Measurements from ENCODE around the gene ELOVL5.

ELOVL5 gene

GRCh38 chr6:53259860-53260580, 88.7 kb downstream of the ELOVL5 start:
- TF ChIP-seq MAX (IDR thresholded peaks at IDR 0.05; ENCODE audit: low read depth, low read length): no peak
- no peak for TF ChIP-seq CTCF (IDR thresholded peaks at IDR 0.05; ENCODE audit: low read depth, low read length)
- TF ChIP-seq MYC (IDR thresholded peaks at IDR 0.05; ENCODE audit: low read depth, low read length): no peak
- TF ChIP-seq POLR2A (IDR thresholded peaks at IDR 0.05; ENCODE audit: extremely low read depth, insufficient read length): no peak
- DNase-seq (ENCODE audit: low read depth): no peak
- no peak overlapping the region for H3K4me3 ChIP-seq (ENCODE audit: low read depth, low read length)

- TF ChIP-seq MAX (IDR thresholded peaks at IDR 0.05; ENCODE audit: low read depth, low read length) (no peak), POLR2A (IDR thresholded peaks at IDR 0.05; ENCODE audit: extremely low read depth, insufficient read length) (no peak), CTCF (IDR thresholded peaks at IDR 0.05; ENCODE audit: low read depth, low read length) (no peak), MYC (IDR thresholded peaks at IDR 0.05; ENCODE audit: low read depth, low read length) (no peak)
- DNase-seq (ENCODE audit: low read depth): peak; percentile 51
- H3K4me3 ChIP-seq (ENCODE audit: low read depth, low read length): no peak overlapping the region
Observed at GRCh38 chr6:53258774-53259155, 90.0 kb downstream of the ELOVL5 start.

- no peak for DNase-seq (ENCODE audit: low read depth)
- H3K4me3 ChIP-seq (ENCODE audit: low read depth, low read length): no peak overlapping the region
- no peak for TF ChIP-seq MYC (IDR thresholded peaks at IDR 0.05; ENCODE audit: low read depth, low read length)
- no peak for TF ChIP-seq POLR2A (IDR thresholded peaks at IDR 0.05; ENCODE audit: extremely low read depth, insufficient read length)
- no peak for TF ChIP-seq CTCF (IDR thresholded peaks at IDR 0.05; ENCODE audit: low read depth, low read length)
- TF ChIP-seq MAX (IDR thresholded peaks at IDR 0.05; ENCODE audit: low read depth, low read length): no peak
Observed at GRCh38 chr6:53258076-53258773, 90.5 kb downstream of the ELOVL5 start.

GRCh38 chr6:53257533-53257932, 91.2 kb downstream of the ELOVL5 start:
- DNase-seq (ENCODE audit: low read depth): no peak
- no peak overlapping the region for H3K4me3 ChIP-seq (ENCODE audit: low read depth, low read length)
- TF ChIP-seq MYC (IDR thresholded peaks at IDR 0.05; ENCODE audit: low read depth, low read length): no peak
- no peak for TF ChIP-seq POLR2A (IDR thresholded peaks at IDR 0.05; ENCODE audit: extremely low read depth, insufficient read length)
- no peak for TF ChIP-seq CTCF (IDR thresholded peaks at IDR 0.05; ENCODE audit: low read depth, low read length)
- no peak for TF ChIP-seq MAX (IDR thresholded peaks at IDR 0.05; ENCODE audit: low read depth, low read length)

- no peak for TF ChIP-seq POLR2A (IDR thresholded peaks at IDR 0.05; ENCODE audit: extremely low read depth, insufficient read length)
- no peak for TF ChIP-seq MYC (IDR thresholded peaks at IDR 0.05; ENCODE audit: low read depth, low read length)
- TF ChIP-seq MAX (IDR thresholded peaks at IDR 0.05; ENCODE audit: low read depth, low read length): no peak
- TF ChIP-seq CTCF (IDR thresholded peaks at IDR 0.05; ENCODE audit: low read depth, low read length): no peak
- DNase-seq (ENCODE audit: low read depth): no peak
- no peak overlapping the region for H3K4me3 ChIP-seq (ENCODE audit: low read depth, low read length)
Observed at GRCh38 chr6:53257001-53257400, 91.7 kb downstream of the ELOVL5 start.

Measured in NB4 (cell line).